OCI-LY1 (cell line): Measurements from ENCODE around the gene PTPRN2.

ENCODE experiments used
- H2AFZ ChIP-seq: fragments of 200-600 bp; sonication (generic), shearing (Covaris generic); 2 replicates; pipeline ENCODE4 v1.6.0; 2014; ENCODE audit warnings: antibody characterized with exemption, mild to moderate bottlenecking, low read length
- H3F3A ChIP-seq: fragments of 200-600 bp; sonication (generic), shearing (Covaris generic); 2 replicates; pipeline ENCODE4 v1.6.0; 2014; ENCODE audit warnings: mild to moderate bottlenecking, antibody characterized with exemption, low read length, moderate library complexity; ENCODE audit not compliant: insufficient read depth
- H3K27ac ChIP-seq: fragments of 200-600 bp; sonication (generic); 2 replicates; pipeline ENCODE4 v1.5.1; 2014; ENCODE audit warnings: low read length, mixed run types, mild to moderate bottlenecking, low read depth; ENCODE audit not compliant: poor library complexity, severe bottlenecking
- H3K27me3 ChIP-seq: fragments of 200-600 bp; sonication (generic); 2 replicates; pipeline ENCODE4 v1.6.0; 2014; ENCODE audit warnings: antibody characterized with exemption, mild to moderate bottlenecking, low read length, moderate library complexity; ENCODE audit not compliant: insufficient read depth
- H3K36me3 ChIP-seq: fragments of 200-600 bp; sonication (generic); 2 replicates; pipeline ENCODE4 v1.6.1; 2014; ENCODE audit warnings: mild to moderate bottlenecking, antibody characterized with exemption, low read length, moderate library complexity, mixed read lengths; ENCODE audit not compliant: insufficient read depth
- H3K4me1 ChIP-seq: fragments of 200-600 bp; sonication (generic); 2 replicates; pipeline ENCODE4 v1.5.1; 2014; ENCODE audit warnings: mild to moderate bottlenecking, low read length, moderate library complexity; ENCODE audit not compliant: insufficient read depth, severe bottlenecking
- H3K4me2 ChIP-seq: fragments of 200-600 bp; sonication (generic), shearing (Covaris generic); 2 replicates; pipeline ENCODE4 v1.6.1; 2014; ENCODE audit warnings: low read length
- H3K4me3 ChIP-seq: fragments of 200-600 bp; sonication (generic); 2 replicates; pipeline ENCODE4 v1.5.1; 2014; ENCODE audit warnings: low read length, low read depth, mild to moderate bottlenecking, mixed read lengths; ENCODE audit not compliant: poor library complexity, severe bottlenecking
- H3K79me2 ChIP-seq: fragments of 200-600 bp; shearing (Covaris generic); 2 replicates; pipeline ENCODE4 v1.6.1; 2016; ENCODE audit warnings: mixed run types, low read length, mixed read lengths; ENCODE audit not compliant: insufficient read depth
- H3K9ac ChIP-seq: fragments of 200-600 bp; sonication (generic), shearing (Covaris generic); 2 replicates; pipeline ENCODE4 v1.6.1; 2014; ENCODE audit warnings: mild to moderate bottlenecking, low read length, mixed read lengths
- H3K9me2 ChIP-seq: fragments of 200-600 bp; sonication (generic), shearing (Covaris generic); 2 replicates; pipeline ENCODE4 v1.6.1; 2014; ENCODE audit warnings: low read depth, mild to moderate bottlenecking, low read length, mixed read lengths
- H3K9me3 ChIP-seq: fragments of 200-600 bp; shearing (Covaris generic); 2 replicates; pipeline ENCODE4 v1.6.1; 2014; ENCODE audit warnings: low read length, mixed read lengths
- H4K20me1 ChIP-seq: fragments of 200-600 bp; sonication (generic), shearing (Covaris generic); 2 replicates; pipeline ENCODE4 v1.6.0; 2016; ENCODE audit warnings: mild to moderate bottlenecking, low read length; ENCODE audit not compliant: insufficient read depth
- CTCF ChIP-seq: fragments of 200-600 bp; sonication (generic), shearing (Covaris generic); IDR thresholded peaks from 2 replicates; pipeline ENCODE4 v1.5.1; 2017; ENCODE audit warnings: mild to moderate bottlenecking, antibody characterized with exemption, low read length, moderate library complexity, mixed read lengths
- EZH2 ChIP-seq: fragments of 200-600 bp; sonication (generic), shearing (Covaris generic); IDR thresholded peaks from 2 replicates; pipeline ENCODE4 v1.8.0; 2017; ENCODE audit warnings: borderline replicate concordance, mixed run types, mild to moderate bottlenecking, antibody characterized with exemption, low read length, moderate library complexity, mixed read lengths

The PTPRN2 gene

GRCh38 chr7:158239290-158239981, 348.2 kb downstream of the PTPRN2 start:
- Histone ChIP-seq H3K4me1 (no peaks in the 10 kb centered on the region), H3K27me3 (no peaks in the 10 kb centered on the region; the same call in 1 of the 2 replicates), H3K9me2 (no peaks in the 10 kb centered on the region), H3F3A (no peaks in the 10 kb centered on the region), H4K20me1 (no peaks in the 10 kb centered on the region), H3K79me2 (no peaks in the 10 kb centered on the region), H3K4me2 (no peak overlapping the region), H3K27ac (no peak overlapping the region), H2AFZ (no peak overlapping the region), H3K36me3 (no peaks in the 10 kb centered on the region), H3K9me3 (no peaks in the 10 kb centered on the region), H3K9ac (no peak overlapping the region), H3K4me3 (no peak overlapping the region)
- TF ChIP-seq EZH2 (no peak), CTCF (no peak)

- Histone ChIP-seq H3K4me1 (no peaks in the 10 kb centered on the region), H3K9me2 (no peaks in the 10 kb centered on the region), H3K4me3 (no peak overlapping the region), H3K79me2 (no peaks in the 10 kb centered on the region), H2AFZ (no peak overlapping the region), H4K20me1 (no peaks in the 10 kb centered on the region), H3K36me3 (no peaks in the 10 kb centered on the region), H3K9ac (no peak overlapping the region), H3K27ac (no peak overlapping the region), H3K4me2 (no peak overlapping the region), H3F3A (no peaks in the 10 kb centered on the region), H3K27me3 (no peaks in the 10 kb centered on the region; the same call in 1 of the 2 replicates), H3K9me3 (no peaks in the 10 kb centered on the region)
- TF ChIP-seq EZH2 (no peak), CTCF (no peak)
Measured at GRCh38 chr7:158238616-158239289, 348.9 kb downstream of the PTPRN2 start.

DNA sequence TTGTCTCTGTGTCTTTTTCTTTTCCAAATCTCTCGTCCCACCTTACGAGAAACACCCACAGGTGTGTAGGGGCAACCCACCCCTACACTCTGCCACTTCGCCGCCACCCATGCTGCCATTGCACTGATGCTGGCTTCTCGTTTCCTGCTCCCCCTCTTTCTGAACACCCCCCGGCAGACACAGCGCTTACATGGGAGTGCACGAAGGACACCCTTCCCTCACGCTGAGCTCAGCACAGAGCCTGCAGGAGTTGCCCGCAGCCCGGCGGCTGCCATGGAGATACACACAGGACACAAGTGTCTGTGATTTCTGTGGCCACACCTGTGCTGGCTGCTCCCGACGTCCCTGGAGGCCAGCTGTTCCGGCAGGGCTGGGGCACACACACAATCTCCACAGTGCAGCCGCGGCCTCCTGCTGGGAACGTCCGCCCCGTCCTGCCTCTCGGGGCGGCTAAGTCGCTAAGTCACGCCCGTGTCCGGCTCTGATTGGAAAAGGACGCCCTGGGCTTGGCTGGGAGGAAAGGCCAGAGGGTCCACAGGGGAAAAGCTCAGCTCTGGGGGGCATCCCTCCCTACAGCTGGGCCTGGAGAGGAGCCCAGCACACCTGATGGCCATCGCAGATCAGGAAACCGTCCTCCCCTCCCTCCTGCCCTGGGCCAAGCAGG, 349.8 kb downstream of the PTPRN2 start:
- no peaks in the 10 kb centered on the region for H3K36me3 ChIP-seq
- no peak overlapping the region for H3K27ac ChIP-seq
- no peak overlapping the region for H3K4me2 ChIP-seq
- H3K79me2 ChIP-seq: no peaks in the 10 kb centered on the region
- no peak overlapping the region for H3K9ac ChIP-seq
- no peaks in the 10 kb centered on the region for H3K9me3 ChIP-seq
- TF ChIP-seq CTCF (no peak), EZH2 (no peak)
- no peaks in the 10 kb centered on the region; the same call in 1 of the 2 replicates for H3K27me3 ChIP-seq
- no peaks in the 10 kb centered on the region for H3F3A ChIP-seq
- no peaks in the 10 kb centered on the region for H3K4me1 ChIP-seq
- no peak overlapping the region for H3K4me3 ChIP-seq
- no peak overlapping the region for H2AFZ ChIP-seq
- H3K9me2 ChIP-seq: no peaks in the 10 kb centered on the region
- H4K20me1 ChIP-seq: no peaks in the 10 kb centered on the region
